Hypothalamus (tissue), 51 donors: ENCODE measurements around the gene TNNI2.
"Not testable (repeated sequence)": the region's sequence is repeated elsewhere in the genome, so short reads cannot be mapped to it uniquely, and the experiment has no call there.

Experiments
- DNase-seq, 51 donors: peaks; one replicate each; lab custom pipeline; 2025; lab: John Stamatoyannopoulos, UW

TNNI2 gene

DNA sequence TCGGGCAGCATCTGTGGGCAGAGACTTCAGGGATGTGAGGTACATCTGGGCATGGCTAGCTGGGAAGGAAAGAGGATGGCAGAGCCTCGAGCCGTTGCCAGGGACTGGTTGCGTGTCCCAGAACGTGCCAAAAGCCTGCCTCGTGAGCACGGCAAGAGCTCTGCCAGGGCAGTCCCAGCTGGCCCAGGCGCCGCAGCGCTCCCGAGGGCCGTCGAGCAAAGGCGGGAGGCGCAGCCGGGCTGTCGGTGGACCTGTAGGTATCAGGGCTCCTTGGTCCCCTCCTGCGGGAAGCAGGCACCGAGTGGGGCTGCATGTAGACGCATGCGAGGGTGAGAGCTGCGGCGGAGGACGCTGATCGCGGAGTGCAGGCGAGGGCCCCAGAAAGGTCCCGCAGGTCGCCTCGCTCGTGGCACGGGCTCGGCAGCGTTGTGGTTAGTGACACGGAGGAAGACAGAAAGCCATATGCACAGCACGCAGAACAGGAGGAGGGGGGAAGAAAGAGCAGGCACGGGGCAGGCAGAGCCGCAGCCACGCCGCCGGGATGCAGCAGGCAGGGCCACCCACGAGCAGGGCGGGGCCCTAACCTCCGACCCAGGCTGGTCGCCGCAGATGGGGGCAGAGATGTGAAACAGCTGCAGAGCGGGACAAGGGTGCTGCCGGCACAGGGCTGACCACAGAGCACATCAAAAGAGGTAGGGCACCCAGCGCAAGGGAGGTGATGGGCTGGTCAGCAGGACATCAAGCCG lies 32.1 kb downstream of the TNNI2 start:
- peak in 8 of 51 donors; percentile 20 to 42 (median 24) for DNase-seq

DNA sequence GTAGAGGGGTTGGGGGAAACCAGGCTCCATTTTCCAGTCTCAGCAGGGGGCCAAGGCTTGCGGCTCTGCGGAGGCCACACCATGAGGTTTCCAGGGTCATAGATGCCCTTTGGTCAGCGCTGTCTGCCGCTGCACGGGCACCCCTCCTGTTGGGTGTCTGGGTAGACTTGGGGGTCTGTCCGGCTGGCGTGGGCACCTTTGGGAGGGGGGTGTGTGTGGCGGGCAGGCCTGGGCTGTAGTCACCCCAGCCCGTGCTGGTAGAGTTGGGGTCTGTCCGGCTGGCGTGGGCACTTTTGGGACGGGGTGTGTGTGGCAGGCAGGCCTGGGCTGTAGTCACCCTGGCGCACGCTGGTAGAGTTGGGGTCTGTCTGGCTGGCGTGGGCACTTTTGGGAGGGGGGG lies 32.8 kb downstream of the TNNI2 start:
- DNase-seq = no peak

DNA sequence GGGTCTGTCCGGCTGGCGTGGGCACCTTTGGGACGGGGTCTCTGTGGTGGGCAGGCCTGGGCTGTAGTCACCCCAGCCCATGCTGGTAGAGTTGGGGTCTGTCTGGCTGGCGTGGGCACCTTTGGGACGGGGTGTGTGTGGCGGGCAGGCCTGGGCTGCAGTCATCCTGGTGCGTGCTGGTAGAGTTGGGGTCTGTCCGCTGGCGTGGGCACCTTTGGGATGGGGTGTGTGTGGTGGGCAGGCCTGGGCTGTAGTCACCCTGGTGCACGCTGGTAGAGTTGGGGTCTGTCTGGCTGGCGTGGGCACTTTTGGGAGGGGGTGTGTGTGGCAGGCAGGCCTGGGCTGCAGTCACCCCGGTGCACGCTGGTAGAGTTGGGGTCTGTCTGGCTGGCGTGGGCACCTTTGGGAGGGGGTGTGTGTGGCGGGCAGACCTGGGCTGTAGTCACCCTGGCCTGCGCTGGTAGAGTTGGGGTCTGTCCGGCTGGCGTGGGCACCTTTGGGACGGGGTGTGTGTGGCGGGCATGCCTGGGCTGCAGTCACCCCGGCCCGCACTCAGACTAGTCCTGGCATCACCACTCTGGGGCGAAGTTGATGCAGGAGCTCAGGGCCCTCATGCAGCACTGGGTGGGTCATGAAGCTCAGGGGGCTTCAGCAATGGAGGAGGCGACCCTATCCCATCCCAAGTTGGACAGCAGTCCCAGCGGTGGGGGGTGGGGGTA lies 33.6 kb downstream of the TNNI2 start:
- DNase-seq = no peak

DNA sequence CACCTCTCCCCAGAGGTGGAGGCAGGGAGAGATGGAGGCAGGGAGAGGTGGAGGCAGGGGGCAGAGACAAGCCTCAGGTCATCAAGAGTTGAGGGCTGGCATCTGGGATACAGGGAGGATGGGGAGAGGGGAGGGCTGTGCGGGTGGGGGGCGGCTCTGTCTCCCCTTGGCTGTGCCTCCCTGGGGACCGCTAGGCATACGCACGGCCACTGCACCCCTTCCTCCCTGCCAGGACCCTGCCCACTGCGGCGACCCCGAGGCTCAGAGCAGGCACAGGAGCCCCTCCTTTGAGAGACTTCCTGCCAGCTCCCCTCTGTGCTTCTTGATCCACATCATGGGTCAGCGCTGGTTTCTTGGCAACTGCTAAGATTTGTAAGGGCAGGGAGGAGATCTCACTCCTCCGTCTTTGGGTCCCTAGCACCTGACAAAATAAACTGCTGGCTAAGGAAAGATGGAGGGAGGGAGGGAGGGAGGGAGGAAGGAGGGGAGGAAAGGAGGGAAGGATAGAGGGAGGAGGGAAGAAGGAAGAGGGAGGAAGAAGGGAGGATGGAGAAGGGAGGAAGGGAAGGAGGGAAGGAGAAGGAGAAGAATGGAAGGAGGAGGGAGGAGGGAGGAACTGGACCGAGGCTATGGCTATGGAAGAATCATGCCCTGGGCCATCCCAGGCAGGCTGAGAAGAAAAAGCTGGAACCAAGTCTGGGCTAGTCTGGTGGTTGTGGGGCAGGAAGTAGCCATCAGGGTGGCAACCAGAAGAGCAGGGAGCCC lies 34.4 kb downstream of the TNNI2 start:
- DNase-seq = no peak

DNA sequence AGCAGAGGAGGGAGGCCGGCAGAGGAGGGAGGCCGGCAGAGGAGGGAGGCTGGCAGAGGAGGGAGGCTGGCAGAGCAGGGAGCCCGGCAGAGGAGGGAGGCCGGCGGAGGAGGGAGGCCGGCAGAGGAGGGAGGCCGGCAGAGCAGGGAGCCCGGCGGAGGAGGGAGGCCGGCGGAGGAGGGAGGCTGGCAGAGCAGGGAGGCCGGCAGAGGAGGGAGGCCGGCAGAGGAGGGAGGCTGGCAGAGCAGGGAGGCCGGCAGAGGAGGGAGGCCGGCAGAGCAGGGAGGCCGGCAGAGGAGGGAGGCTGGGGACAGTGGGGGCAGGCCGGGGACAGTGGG lies 35.0 kb downstream of the TNNI2 start:
- not testable (repeated sequence) for DNase-seq

DNA sequence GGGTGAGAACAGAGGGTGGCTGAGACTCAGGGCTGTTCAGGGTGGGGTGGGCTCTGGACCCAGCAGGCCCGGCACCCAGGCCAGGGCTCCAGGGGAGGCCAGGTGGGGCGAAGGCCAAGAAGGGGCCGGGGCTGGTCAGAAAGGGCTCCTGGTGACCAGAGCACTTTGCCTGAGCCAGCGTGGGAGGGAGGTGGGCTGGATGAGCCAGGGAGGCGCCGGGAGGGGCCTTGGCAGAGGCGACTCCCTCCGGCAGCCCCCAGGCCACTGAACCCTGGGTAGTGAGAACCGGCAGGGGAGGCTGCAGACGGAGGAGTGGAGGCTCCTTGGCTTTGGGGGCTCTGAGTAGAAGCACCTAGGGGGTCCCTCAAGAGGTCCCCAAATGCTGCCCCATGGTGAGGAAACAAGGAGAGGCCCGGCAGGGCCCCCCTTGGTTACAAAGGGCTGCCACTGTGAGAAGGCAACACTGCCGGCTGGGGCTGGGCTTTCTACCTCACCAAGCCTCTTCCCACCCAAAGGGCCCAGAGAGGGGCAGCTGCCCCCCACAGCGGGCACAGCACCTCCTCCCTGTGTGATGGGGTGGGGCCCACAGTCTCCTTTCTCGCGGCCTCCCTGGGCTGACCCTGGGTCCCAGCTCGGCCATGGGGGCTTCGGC lies 35.8 kb downstream of the TNNI2 start:
- DNase-seq = not testable (repeated sequence)

DNA sequence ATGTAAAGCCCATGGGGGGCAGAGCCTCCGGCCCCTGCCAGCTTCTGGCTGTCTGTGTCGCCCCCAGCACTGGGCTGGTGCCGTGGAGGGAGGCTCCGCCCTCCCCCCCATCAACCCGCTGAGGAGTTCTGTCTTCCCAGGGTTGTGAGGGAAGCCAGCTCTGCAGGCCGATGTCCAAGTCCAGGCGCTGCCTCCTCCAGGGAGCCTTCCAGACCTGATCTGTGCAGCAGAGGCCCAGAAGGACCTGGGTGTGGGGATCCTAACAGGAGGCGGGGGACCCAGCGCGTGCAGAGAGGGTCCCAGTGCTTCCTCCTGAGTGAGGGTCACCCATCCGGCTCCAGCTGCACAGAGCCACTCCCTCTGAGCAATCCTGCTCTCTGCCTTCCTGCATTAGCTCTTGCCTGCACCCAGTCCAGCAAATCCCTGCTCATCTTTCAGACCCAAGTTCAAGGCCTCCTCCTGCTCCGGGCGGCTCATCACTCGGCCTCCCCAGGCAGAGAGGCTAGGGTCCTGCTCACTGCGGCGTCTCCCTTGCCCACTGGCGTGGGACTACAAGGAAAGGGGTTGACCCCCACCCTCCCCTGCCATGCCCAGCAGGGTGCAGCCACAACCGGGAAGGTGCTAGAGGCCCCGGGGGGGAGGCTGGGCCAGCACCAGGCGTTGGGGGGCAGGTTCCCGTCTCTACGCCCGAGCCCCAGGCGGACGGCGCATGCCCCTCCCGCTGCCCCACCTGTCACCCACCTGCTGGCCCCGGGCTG lies 36.5 kb downstream of the TNNI2 start:
- no peak for DNase-seq

DNA sequence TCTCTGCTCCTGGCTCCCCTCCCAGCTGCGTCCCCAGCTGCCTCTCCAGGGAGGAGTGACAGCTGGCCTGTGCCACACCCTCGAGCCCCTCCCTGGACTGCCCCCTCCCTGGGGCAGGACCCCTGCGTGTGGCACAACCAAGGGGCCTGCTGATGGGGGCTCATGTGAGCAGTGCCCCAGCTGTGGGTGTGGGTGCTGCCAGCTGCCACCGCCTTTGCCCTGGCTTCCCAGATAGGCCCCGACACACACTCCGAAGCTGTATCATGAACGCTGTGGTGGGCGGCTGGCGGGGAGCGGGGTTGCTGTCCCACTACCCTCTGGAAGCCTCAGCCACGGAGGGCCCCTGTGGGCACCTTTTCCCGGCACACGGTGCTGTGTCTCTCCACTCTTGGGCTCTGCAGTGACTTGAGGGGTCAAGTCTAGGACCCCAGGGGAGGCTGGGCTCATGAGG lies 37.1 kb downstream of the TNNI2 start:
- DNase-seq = not testable (repeated sequence)

DNA sequence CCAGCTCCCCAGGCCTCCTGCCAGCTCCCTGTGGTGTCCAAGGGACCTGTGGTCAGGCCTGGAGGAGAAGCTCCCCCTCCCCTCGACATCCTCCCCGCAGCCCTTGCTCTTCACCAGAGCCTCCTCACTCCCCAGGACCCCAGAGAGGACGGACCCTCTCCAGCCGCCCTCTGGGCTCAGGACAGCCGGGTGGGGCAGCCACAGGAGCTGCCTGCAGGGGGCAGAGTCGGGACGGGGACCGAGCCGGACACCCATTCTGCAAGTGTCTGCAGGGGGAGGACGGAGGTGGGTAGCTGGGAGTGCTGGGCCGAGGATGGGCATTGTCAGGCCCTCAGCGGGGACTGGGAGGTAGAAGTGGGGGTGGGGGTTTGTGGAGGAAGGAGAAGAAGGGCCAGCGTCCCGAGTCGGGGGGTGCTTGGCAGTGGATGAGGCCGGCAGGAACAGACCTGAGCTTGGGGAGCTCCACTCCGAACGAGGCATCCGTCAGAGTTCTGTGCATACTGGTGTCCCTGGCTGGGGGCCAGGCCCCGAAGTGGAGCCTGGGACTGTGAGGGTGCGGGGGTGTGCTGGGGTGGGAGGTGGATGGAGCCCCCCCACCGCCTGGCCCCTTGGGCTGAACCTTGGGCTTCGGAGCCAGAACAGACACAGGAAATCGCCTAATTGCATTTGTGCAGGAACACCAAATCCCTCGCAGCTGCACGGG lies 37.7 kb downstream of the TNNI2 start:
- DNase-seq = peak in 1 of 51 donors; percentile 17

DNA sequence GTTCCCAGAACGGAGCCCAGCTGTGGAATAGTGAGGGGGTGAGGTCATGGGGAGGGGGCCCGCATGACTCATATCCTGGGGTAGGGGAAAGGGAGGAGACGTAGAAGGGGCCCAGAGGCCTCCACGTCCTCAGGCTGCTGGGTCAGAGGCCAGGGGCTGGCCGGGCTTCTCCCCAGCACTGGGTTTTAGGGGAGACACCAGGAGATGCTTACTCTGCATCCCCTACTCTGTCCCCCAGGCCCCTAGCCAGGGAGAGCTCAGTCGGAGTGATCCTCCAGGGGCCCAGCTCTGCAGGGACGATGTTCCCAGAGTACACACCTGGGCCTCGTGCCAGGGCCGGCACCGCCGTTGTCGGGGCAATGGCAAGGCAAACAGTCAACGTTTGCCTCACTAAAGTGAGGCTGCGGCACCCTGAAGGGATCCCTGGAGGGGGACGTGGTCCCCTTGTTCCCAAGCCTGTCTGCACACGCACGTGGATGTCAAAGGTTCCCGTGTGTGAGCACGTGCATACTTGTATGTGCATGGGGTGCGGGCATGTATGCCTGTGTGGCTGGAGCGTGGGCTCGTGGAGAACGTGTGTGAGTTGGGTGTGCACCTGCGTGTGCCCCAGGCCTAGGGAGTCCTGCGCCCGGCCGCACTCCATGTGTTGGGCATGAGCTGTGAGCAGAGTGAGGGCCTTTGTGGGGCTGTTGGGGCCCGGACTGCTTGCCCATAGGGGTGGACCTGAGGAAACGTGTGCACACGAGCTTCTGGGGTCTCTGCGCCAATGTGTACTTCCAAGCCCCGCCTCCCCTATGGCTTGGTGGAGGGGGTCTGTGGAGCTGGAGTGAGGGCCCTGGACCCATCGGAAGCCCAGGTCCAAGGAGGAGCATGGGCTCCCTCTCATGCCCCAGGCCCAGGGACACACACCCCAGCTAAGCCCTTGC lies 38.7 kb downstream of the TNNI2 start:
- peak in 4 of 51 donors; percentile 19 to 28 (median 24) for DNase-seq

DNA sequence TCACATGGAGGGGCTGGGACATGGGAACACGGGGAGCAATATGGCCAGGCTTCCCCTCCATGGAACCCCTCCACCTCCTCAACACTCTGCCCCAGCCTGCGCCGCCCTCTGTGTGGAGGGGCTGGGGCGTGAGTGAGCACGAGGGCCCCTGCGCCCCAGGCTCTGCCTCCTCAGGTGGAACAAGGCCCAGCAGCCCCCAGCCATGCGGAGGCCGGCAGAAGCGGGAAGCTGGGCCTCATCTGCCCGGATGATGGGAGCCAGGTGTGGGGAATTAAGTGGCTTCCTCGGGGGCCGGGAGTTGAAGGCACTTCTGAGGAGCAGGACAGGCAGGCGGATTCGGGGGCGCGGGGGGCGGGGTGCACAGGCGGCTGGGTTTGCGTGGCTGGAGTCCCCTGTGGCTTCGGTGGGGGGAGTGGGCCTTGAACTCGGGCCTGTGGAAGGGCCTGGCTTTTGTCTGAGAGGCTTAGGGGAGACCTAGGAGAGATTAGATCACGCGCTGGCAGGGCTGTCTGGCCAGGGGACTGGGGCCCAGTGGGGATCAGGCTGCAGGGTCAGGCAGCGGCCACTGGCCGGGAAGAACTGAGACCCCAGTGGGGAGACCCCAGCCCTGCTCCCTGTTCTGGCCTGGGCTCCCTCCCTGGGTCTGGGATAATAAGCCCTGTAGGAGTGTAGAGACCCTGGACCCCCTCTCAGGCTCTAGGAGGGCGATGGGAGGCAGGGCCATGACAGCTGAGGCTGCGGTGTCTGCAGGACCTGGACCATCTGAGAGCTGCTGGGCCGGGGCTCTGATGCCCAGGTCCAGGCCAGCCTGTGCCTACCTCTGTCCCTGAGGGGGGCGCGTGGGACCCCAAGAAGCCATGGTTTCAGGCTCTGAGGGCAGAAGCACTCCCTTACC lies 39.6 kb downstream of the TNNI2 start:
- DNase-seq = no peak

DNA sequence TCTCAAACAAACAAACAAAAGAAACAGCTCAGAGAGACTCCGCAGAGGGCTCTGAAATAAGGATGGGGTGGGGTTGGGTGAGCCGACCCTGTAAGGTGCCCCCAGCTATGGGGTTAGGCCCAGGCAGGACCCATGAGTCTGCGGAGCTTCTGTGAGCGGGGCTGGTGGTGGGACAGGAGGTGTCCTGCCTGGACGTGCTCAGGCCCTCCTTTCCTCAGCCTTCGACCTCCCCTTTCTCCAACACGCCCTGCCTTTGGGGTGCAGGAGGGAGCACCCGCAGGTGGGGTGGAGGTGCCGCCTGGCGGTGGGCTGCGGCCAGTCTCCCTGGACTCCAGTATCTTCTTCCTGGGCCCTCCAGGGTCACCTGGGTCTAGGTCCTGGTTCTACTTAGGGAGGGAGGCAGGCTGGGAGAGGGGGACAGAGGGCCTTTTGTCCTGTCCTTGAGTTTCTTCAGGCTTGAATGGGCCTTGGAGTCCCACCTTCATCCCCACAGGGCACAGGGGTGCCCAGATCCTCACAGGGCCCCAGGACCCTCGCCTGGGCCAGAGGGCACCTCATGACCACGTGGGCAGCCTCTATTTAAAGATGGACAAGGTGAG lies 40.7 kb downstream of the TNNI2 start:
- DNase-seq = no peak

DNA sequence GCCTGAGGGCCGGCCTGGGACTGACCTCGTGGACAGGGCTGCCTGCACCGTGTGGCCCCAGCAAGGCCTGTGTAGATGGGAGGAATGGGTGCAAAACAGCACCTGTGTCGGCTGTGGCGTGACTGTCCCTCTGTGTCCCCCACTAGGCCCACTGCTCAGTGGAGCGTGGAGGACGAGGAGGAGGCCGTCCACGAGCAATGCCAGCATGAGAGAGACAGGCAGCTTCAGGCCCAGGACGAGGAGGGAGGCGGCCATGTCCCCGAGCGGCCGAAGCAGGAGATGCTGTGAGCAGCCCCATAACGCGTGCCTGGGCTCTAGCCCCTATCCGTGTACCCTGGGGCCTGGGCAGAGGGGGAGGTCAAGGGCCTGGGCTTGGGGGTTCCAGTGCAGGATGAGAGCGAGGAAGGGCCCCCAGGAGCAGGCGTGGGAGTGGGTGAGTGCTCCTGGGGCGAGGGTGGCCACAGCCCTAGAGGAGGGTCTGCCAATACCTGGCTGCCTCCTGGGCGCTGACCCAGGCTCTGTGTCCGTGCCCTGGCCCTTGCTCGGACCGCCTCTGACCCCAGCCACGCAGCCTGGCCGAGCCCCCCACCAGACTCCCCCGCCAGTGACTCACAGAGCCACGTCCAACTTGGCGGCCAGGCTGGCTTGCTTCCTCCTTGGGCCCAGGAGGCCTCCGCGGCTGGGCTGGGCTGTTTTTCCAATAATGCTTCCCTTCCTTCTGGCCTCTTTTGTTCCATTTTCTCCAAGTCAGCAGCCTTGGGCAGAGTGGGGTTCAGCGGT lies 41.4 kb downstream of the TNNI2 start:
- no peak for DNase-seq

DNA sequence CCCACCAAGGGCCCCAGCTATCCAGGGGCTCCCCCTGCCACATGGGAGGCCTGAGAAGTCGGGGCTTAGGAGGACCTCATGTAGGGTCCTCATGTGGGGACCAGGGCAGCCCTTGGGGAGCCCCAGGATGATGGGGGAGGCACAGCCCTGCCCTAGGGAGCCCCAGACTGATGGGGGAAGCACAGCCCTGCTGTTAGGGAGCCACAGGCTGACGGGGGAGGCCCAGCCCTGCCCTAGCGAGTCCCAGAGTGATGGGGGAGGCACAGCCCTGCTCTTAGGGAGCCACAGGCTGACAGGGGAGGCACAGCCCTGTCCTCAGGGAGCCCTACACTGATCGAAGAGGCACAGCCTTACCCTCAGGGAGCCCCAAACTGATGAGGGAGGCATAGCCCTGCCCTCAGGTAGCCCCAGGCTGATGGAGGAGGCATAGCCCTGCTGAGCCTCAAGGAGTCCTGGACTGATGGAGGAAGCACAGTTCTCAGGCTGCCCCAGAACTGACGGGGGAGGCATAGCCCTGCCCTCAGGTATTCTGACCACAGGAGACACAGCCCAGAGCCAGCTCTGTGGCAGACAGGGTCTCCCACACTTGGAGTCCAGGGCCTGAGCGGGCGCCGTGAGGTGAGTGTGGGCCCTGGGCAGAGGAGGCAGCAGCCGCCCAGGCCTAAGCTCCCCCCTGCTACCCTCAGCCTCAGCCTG lies 42.1 kb downstream of the TNNI2 start:
- DNase-seq = no peak

DNA sequence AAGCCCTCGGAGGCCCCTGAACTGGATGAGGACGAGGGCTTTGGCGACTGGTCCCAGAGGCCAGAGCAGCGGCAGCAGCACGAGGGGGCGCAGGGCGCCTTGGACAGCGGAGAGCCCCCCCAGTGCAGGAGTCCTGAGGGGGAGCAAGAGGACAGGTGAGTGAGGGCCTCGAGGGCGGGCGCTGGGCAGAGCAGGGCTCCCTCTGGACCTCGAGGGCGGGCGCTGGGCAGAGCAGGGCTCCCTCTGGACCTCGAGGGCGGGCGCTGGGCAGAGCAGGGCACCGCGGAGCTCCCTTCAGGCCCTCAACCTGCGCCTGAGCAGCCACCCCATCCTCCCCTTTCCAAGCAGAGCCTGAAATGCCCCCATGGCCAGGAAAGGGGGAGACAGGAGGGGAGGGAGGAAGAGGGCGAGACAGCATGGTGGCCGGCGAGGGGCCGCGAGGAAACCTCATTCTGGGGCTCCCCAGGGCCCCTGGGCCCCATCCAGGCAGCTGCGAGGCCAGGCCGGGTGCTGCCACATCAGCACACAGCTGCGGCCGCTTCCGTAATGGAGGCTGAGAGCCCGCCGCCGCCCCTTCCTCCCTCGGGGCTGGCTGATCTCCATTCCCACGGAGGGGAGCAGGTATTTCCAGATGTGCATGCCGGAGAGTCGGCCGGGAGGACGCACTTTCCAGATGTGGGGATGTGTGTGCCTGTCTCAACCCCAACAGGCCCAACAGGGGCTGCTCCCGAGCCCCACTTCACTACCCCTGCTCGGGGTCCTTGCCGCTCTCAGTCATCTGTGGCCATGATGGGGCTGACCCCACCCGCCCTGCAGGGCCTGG lies 42.9 kb downstream of the TNNI2 start:
- no peak for DNase-seq
